ENCODE measurements around the gene ARL6IP4. TPM values are rescaled to one million over a fixed set of nuclear protein-coding genes. Genes with fewer than 3 reads are reported as not detected.
A peak's percentile ranks its signal among the peaks of the same experiment; 100 is the strongest.

Gene ARL6IP4
- total RNA-seq, 1 donor from 2014 or later, result 147 TPM

DNA sequence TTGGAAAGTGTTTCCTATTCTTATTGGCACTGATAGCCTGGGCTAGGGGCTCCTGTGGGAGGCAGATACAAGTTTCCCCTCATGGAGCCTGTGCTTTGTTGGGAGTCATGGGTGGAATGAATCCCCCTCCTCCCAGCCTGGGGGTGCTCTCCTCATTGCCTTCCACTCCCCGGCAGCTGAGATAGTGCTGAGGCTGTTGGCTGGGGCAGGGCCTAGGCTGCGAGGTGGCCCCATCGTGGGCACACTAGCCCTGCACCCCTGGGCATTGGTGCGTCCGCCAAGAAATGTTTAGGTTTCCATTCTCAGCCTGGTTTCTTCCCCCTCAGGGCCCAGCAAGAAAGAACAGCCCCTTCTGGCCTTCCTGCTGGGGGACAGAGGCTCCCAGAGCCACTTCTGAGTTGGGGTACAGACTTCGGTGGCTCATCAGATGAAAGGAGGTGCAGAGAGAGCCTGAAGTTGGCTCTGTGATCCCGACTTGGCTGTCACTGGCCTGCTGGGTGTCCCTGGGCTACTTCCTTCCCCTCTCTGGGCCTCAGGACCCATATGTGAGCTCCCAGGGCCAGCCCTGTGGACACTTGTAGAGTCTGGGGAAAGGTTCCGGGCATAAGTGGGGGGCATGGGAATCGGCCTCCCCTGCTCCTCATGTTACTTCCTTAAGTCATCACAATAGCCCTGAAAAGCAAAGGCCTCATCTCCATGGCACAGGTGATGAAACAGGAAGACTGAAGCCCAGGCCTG, 2.7 kb upstream of the ARL6IP4 start:
- Histone ChIP-seq H3K9me3 (no peaks in the 10 kb centered on the region), H3K4me1 (peaks cover 74% of the 10 kb centered on the region), H3K36me3 (peaks cover 0 to 1% of the 10 kb centered on the region in 2 donors), H3K27me3 (no peaks in the 10 kb centered on the region), H3K27ac (no peak overlapping the region), H3K4me3 (no peak overlapping the region)
- intact Hi-C loops (cut with DNase I), result no loop called here
- TF ChIP-seq POLR2AphosphoS5 (IDR thresholded peaks at IDR 0.05; ENCODE audit: insufficient read depth in 1 of 2, low read depth in 1 of 2) (no peak), POLR2A (IDR thresholded peaks at IDR 0.05) (no peak)
- TF ChIP-seq, protein P1, sequence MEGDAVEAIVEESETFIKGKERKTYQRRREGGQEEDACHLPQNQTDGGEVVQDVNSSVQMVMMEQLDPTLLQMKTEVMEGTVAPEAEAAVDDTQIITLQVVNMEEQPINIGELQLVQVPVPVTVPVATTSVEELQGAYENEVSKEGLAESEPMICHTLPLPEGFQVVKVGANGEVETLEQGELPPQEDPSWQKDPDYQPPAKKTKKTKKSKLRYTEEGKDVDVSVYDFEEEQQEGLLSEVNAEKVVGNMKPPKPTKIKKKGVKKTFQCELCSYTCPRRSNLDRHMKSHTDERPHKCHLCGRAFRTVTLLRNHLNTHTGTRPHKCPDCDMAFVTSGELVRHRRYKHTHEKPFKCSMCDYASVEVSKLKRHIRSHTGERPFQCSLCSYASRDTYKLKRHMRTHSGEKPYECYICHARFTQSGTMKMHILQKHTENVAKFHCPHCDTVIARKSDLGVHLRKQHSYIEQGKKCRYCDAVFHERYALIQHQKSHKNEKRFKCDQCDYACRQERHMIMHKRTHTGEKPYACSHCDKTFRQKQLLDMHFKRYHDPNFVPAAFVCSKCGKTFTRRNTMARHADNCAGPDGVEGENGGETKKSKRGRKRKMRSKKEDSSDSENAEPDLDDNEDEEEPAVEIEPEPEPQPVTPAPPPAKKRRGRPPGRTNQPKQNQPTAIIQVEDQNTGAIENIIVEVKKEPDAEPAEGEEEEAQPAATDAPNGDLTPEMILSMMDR (IDR thresholded peaks at IDR 0.05), result no peak
- DNase-seq (ENCODE audit: extremely low spot score in 2 of 2), result no peak

DNA sequence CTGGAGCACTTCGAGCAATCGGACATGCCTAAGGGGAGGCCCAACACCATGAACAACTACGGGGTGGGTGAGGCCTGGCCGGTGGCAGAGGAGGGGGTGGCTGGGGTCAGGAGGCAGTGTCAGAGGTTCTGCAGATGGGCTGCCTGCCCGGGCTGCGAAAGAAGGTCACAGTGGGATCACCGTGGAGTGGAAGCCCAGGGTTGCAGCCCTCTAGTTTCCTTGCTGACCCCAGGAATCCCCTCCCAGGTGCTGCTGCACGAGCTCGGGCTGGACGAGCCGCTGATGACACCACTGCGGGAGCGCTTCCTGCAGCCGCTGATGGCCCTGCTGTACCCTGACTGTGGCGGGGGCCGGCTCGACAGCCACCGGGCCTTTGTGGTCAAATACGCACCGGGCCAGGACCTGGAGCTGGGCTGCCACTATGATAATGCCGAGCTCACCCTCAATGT, 1.9 kb upstream of the ARL6IP4 start:
- Histone ChIP-seq H3K4me3 (no peak overlapping the region), H3K27ac (no peak overlapping the region), H3K27me3 (no peaks in the 10 kb centered on the region), H3K36me3 (peaks cover 0 to 6% of the 10 kb centered on the region in 2 donors), H3K4me1 (peaks cover 80% of the 10 kb centered on the region), H3K9me3 (no peaks in the 10 kb centered on the region)
- DNase-seq (ENCODE audit: extremely low spot score in 2 of 2), result no peak
- intact Hi-C loops (cut with DNase I), result no loop called here
- TF ChIP-seq, protein P1 (IDR thresholded peaks at IDR 0.05), result no peak
- TF ChIP-seq POLR2AphosphoS5 (IDR thresholded peaks at IDR 0.05; ENCODE audit: insufficient read depth in 1 of 2, low read depth in 1 of 2) (no peak), POLR2A (IDR thresholded peaks at IDR 0.05) (no peak)

DNA sequence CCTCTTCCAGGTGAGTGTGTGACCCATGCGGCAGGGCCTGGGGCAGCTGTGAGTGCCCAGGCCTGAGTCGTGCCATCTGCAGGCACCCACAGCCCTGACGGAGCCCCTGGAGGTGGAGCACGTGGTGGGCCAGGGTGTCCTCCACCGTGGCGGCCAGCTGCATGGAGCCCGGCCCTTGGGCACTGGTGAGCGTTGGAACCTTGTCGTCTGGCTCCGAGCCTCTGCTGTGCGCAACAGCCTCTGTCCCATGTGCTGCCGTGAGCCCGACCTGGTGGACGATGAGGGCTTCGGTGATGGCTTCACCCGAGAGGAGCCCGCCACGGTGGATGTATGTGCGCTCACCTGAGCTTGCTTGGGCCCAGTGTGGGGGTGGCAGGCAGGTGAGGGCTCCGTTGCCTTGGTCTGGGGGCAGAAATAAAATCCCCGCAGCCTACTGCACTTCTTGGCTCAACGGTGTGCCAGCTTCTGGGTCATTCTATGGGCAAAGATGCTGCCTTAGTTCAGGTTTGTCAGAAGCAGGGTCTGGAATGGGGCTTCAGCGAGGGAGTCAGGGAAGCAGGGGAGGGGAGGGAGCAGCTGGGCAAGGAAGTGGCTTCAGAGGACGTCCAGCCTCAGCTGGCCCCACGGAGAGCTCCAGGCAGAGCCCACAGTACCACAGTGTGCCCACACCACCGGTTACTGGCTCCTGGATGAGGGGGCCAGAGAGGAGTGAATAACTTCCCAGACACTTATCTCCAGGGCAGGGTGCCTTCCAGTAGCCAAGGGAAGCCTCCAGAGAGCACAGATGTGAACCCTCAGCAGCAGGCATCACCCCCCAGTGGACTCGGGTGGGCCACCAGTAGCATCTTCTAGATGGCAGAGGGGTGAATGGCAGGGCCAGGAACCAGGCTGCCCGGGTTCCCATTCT, 1.2 kb upstream of the ARL6IP4 start:
- intact Hi-C loops (cut with DNase I), result no loop called here
- H3K9me3 ChIP-seq, result no peaks in the 10 kb centered on the region
- no peak for TF ChIP-seq POLR2A (IDR thresholded peaks at IDR 0.05)
- no peak for TF ChIP-seq POLR2AphosphoS5 (IDR thresholded peaks at IDR 0.05; ENCODE audit: insufficient read depth in 1 of 2, low read depth in 1 of 2)
- TF ChIP-seq, protein P1 (IDR thresholded peaks at IDR 0.05), result no peak
- H3K4me3 ChIP-seq, result peak overlapping the region; percentile 81 to 93
- H3K4me1 ChIP-seq, result peaks cover 80% of the 10 kb centered on the region
- no peak for DNase-seq (ENCODE audit: extremely low spot score in 2 of 2)
- peak overlapping the region; percentile 83 for H3K27ac ChIP-seq
- peaks cover 0 to 6% of the 10 kb centered on the region in 2 donors for H3K36me3 ChIP-seq
- H3K27me3 ChIP-seq, result no peaks in the 10 kb centered on the region

DNA sequence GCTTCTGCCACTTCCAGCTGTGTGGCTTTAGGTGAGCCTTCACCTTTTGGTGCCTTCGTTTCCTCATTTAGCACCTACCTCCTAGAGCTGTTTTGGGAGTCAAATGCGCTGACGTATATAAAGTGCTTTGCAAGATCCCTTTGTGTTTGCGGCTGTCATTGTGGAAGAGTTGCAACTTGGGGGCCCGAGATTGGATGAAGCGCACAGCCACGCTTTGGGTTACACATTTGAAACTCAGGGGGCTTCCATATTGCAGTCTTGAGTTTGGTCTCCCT, 636 bp upstream of the ARL6IP4 start:
- Histone ChIP-seq H3K4me1 (peaks cover 86% of the 10 kb centered on the region), H3K36me3 (peaks cover 0 to 6% of the 10 kb centered on the region in 2 donors)
- intact Hi-C loops (cut with DNase I), result loop anchor here (5.0 kb wide), 1 partner anchor 252 kb away; the partner anchor contains the start of genes MPHOSPH9 and MTRFR

More for the DNA sequence above, 636 bp upstream of the ARL6IP4 start:
- Histone ChIP-seq H3K27me3 (no peaks in the 10 kb centered on the region), H3K27ac (peak overlapping the region; percentile 83), H3K4me3 (peak overlapping the region; percentile 81 to 93), H3K9me3 (no peaks in the 10 kb centered on the region)
- no peak for DNase-seq (ENCODE audit: extremely low spot score in 2 of 2)
- no peak for TF ChIP-seq POLR2AphosphoS5 (IDR thresholded peaks at IDR 0.05; ENCODE audit: insufficient read depth in 1 of 2, low read depth in 1 of 2)
- no peak for TF ChIP-seq POLR2A (IDR thresholded peaks at IDR 0.05)
- TF ChIP-seq, protein P1 (IDR thresholded peaks at IDR 0.05), result no peak
